GM21717 (cell line): ENCODE measurements around the gene VASH1.

Source experiments
- ATAC-seq: cut with Tn5 transposase; IDR thresholded peaks from one replicate; pipeline ENCODE4 v1.9.1; 2021; ENCODE audit warnings: mild to moderate bottlenecking, moderate library complexity; ENCODE audit not compliant: unreplicated experiment

Gene VASH1

GRCh38 chr14:76742185-76742584 is 19.1 kb upstream of the VASH1 start:
- ATAC-seq = no peak

- no peak for ATAC-seq
Measured at GRCh38 chr14:76742966-76743365, 18.3 kb upstream of the VASH1 start.

DNA sequence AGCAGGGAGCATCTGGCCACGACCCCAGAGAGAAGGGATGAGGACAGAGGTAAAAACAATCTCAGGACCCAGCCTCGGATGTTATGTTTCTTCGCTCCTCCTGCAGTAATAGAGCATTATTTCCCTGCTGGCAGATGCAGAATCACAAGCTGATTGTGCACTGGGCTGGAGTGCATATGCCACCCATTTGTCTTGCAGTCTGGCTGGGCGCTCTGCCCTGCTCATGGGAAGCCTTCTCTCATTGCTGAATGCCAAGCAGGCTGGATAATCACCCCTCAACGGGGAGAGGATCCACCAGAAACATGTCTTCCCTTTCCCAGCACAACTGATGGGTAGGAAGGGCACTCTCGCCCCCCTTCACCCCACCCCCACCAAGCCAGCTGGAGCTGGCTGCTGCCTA is 8.5 kb upstream of the VASH1 start:
- ATAC-seq = no peak

GRCh38 chr14:76753541-76754198 is 7.6 kb upstream of the VASH1 start:
- no peak for ATAC-seq

DNA sequence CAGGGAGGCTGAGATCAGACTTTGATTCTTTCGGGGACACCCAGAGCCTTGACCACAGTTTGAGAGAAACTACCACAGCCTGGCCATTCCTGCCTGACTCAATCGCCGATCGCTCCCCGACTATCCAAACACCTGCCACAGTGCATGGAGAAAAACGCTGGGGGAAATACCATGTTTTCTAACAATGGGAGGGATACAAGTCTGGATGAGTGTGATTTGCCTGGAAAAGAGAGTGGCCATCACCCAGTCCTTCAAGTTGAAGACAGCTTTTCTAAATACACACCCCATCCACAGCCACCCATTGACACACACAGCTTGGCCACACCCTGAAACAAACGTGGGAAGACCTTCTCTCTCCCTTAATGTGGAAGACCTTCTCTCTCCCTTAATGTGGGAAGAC is 6.7 kb upstream of the VASH1 start:
- no peak for ATAC-seq

- ATAC-seq = no peak
Measured at GRCh38 chr14:76755610-76756370, 5.5 kb upstream of the VASH1 start.

DNA sequence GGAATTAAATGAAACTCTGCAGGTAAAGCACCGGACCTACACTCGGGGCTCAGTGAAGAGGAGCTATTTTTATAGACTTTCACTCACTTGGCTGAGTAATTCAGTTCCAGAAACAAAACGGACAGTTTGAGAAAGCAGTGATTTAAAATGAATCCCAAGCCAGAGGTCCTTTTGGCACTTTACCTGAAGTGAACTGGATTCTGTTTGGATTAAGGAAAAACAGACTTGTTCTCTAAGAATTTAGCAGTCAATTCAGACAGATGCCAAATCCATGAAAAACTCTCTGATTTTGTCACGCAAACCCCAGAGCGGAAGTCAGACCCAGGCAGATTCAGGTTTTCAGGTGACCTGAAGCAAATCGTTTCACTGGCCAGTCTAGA is 4.9 kb upstream of the VASH1 start:
- no peak for ATAC-seq

GRCh38 chr14:76759589-76759988 is 1.7 kb upstream of the VASH1 start:
- no peak for ATAC-seq

GRCh38 chr14:76760331-76761135 is 735 bp upstream of the VASH1 start:
- no peak for ATAC-seq

DNA sequence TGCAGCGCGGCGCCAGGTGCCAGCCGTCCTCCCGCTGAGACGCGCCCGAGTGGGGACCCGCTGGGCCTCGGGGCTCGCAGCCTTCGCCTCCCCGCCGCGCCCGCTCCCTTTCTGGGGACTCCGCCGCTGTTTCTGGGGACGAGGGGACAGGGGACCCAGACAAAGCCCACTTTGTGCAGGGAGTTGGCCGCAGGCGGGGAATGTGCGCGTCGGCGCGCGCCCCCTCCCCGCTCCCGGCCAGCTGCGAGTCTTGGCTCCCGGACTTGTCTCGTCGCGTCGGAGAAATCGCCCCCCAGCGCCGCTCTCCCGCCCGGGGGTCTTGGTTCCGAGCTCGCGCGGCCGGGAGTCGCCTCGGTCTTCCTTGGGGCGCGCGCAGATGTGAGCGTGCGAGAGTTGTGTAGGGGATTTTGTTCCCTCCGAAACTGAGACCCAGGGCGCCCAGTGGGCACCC is 717 bp downstream of the VASH1 start:
- no peak for ATAC-seq

GRCh38 chr14:76762411-76763095 is 1.3 kb downstream of the VASH1 start:
- no peak for ATAC-seq

DNA sequence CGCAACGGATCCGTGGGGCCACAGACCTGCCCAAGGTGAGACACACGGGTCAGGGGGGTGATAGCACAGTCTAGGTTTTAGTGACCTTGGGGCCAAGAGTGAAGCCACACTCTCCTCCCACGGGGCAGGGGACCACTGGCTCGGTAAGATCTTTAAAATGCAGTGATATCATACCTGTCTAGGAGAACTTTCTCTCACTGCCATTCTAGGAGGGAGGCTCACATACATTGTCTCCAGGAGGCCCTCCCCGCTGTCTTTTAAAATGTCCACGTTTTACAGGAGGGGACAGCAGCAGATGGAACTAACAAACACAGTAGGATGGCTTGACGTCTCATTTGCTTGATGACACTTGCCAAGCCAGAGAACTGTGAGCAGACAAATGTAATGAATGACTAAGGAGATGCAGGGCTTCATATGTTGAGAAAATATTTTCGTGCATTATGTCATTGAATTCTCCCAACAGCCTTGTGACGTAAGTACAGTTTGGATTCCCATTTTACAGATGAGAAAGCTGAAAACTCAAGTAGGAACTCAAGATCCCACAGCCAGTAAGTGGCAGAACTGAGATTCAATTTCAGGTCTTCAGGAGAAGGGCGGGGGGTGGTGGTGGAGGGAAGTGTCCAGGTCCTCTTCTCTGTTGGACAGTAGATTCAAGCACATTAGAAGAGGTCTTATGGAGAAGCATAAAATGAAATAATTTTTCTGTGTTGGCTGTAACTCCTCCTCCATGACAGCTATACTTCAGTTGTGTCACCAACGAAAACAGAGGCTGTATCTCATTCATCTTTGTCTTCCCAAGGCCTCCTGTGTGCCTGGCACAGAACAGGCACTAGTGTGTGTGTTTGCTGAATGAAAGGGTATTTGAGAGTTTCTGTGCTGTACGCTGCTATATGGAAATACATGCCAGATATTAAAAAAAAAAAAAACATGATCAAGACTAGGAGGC is 2.1 kb downstream of the VASH1 start:
- no peak for ATAC-seq

GRCh38 chr14:76765461-76765931 is 4.2 kb downstream of the VASH1 start:
- no peak for ATAC-seq

GRCh38 chr14:76767681-76768656 is 6.7 kb downstream of the VASH1 start:
- ATAC-seq = peak; percentile 88

GRCh38 chr14:76768671-76769500 is 7.6 kb downstream of the VASH1 start:
- no peak for ATAC-seq

- ATAC-seq = no peak
Measured at GRCh38 chr14:76769636-76770292, 8.5 kb downstream of the VASH1 start.
